Lower leg skin (tissue), 3 donors: ENCODE measurements around the gene EXTL2.

ENCODE experiments used
- POLR2A ChIP-seq, 2 donors: fragments of 450-650 bp; IDR thresholded peaks; one replicate each; pipeline ENCODE4 v1.6.1; 2016 to 2017; ENCODE audit warnings: antibody characterized with exemption in 2 of 2, mild to moderate bottlenecking in 1 of 2, moderate library complexity in 1 of 2
- TF ChIP-seq, protein P1 (sequence below), 3 donors: fragments of 450-650 bp; IDR thresholded peaks; one replicate each; pipeline ENCODE4 v1.5.1; 2016; ENCODE audit warnings: antibody characterized with exemption in 3 of 3, mild to moderate bottlenecking in 3 of 3, moderate library complexity in 2 of 3

DNA sequence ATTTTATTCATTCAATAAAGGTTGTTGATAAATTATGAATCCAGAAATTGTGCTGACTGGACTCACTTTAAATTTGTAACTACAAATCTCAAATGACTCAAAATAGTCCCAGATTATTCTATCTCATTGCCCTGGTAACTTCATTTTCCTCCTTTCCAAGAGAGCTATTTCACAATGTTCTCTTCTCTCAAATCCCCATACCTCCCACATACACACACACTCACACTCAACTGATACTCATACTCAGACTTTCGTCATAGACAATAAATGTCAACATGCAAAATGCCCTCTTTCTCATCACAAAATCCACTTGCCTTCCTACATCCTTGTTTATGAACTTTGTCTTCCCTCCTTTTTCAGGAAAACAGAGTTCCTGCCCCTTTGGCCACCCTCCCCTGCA is 33.3 kb downstream of the EXTL2 start:
- TF ChIP-seq, protein P1, sequence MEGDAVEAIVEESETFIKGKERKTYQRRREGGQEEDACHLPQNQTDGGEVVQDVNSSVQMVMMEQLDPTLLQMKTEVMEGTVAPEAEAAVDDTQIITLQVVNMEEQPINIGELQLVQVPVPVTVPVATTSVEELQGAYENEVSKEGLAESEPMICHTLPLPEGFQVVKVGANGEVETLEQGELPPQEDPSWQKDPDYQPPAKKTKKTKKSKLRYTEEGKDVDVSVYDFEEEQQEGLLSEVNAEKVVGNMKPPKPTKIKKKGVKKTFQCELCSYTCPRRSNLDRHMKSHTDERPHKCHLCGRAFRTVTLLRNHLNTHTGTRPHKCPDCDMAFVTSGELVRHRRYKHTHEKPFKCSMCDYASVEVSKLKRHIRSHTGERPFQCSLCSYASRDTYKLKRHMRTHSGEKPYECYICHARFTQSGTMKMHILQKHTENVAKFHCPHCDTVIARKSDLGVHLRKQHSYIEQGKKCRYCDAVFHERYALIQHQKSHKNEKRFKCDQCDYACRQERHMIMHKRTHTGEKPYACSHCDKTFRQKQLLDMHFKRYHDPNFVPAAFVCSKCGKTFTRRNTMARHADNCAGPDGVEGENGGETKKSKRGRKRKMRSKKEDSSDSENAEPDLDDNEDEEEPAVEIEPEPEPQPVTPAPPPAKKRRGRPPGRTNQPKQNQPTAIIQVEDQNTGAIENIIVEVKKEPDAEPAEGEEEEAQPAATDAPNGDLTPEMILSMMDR (IDR thresholded peaks at IDR 0.05) = no peak
- no peak for TF ChIP-seq POLR2A (IDR thresholded peaks at IDR 0.05)
